HG03457 (cell line): Measurements from ENCODE around the gene ENAH.

Source experiments
- ATAC-seq: cut with Tn5 transposase; IDR thresholded peaks from one replicate; pipeline ENCODE4 v1.9.1; 2021; ENCODE audit warnings: moderate number of reproducible peaks; ENCODE audit not compliant: unreplicated experiment

ENAH gene

DNA sequence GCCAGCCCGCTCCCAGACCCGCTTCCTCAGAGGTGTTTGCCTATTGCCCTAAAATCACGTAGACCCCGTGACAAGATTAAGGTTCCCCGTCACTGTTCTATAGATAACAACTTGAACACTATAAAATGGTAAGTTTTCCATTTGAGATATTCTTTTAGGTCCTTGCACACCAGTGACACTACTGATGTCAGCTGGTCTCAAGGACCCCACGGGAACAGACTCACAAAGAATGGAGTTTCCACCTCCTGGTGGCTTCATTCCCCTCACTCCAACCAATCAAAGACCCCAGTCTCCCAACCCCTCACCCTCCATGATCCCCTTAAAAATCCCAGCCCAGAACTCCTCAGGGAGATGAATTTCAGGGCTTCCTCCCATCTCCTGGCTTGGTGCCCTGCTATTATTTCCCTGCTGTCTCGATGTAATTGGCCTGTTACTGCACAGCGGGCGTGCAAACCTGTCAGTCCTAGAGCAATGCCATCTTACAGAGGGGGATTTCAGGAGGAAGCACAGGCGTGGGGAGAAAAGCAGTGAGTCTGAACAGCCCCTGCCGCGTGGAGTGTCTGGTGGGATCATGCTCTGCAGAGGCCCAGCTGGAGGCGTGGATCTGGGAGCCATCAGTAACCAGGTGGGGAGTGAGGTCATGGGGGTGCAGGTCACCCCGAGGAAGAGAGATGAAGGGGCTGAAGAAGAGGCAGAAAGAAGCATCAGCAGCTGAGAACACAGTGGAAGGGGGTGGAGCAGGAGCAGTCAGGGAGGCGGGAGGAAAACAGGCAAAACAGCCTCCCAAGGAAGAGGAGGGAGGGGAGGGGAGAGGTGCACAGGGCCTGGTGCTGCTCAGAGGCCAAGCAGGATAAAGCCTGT, 190.0 kb downstream of the ENAH start:
- no peak for ATAC-seq

DNA sequence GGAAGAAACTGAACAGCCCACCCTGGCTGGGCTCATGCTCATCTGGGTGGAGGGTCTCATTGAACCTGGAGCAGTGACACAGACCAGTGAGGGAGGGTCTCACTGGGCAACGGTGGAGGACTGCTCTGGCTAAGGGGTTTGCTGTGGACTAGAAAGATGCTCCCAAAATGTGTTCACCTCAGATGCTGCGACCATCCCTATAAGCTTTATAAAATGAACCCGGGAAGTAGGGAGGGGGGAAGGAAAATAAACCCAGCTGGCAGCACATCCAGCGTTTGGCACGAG, 190.6 kb downstream of the ENAH start:
- no peak for ATAC-seq

GRCh38 chr1:225461533-225462428, 191.1 kb downstream of the ENAH start:
- no peak for ATAC-seq

- no peak for ATAC-seq
These were observed 192.0 kb downstream of the ENAH start for GRCh38 chr1:225460737-225461532.

GRCh38 chr1:225460021-225460736, 192.7 kb downstream of the ENAH start:
- ATAC-seq = no peak

GRCh38 chr1:225458222-225458631, 194.7 kb downstream of the ENAH start:
- ATAC-seq = no peak

- no peak for ATAC-seq
These were observed 198.2 kb downstream of the ENAH start for GRCh38 chr1:225454733-225455132.

DNA sequence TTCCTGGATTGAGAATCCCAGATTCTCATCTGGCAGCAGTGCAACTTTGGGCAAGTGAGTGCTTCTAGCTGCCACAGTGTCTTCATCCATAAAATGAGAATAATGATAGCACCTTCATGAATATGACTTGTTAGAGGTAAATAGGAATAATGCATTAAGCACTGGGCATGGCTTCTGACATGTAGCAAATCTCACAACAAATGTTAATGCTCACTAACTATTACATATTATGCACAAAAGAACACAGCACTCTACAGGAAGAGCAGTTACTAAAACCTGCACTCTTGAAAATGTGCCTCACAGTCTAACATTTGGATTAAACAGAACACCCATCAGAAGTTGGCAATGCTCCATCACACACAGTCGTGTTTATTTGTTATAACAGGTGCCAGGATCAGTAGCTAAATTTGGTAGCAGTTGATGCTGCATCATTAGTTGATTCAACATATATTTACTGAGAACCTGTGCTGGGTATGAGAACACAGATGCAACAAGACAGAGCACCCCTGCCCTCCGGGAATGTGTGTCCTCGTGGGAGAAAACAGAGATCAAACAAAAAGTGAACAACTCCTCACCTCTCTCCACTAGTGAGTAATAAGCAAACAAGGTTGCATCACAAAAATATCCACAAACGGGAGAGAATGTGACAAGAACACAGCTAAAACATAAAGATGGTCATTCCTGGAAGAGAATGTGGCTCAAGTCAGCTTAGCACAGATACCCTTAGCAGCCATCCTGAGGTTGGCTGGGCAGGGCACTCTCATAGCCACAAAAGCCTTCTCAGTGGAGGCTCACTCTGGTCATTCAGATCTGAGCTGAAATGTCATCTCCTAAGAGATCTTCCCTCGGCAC, 198.9 kb downstream of the ENAH start:
- no peak for ATAC-seq

DNA sequence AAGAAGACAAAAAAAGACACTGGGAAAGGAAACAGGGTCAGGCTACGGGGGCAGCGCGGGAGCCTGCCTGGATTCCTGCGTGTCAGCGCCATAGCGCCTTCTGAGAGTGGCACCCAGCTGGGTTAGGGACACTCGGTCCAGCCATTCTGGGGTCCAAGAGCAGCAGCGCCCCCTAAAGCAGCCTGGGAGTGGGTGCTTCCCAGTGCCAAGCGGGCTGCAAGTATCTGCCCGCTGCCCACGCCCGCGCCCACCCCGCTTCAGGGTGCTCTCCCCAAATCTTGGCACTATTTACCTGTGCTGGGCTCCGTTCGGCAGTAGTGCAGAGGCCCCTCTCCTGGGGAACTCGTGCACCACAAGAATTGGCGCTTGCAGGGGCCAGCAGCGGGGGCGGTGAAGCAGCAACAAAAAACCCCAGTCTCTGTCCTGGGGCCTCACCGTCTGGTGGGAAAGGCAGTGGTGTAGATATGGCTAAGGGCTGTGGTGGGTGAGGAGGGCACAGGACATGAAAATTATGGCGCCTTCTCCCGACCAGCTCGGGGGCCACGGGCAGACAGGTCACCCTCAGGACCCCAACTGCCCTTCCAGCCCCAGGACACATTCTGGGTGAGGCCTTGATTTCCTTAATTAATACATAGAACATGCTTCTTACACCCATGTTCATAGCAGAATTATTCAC, 200.9 kb downstream of the ENAH start:
- ATAC-seq = no peak

DNA sequence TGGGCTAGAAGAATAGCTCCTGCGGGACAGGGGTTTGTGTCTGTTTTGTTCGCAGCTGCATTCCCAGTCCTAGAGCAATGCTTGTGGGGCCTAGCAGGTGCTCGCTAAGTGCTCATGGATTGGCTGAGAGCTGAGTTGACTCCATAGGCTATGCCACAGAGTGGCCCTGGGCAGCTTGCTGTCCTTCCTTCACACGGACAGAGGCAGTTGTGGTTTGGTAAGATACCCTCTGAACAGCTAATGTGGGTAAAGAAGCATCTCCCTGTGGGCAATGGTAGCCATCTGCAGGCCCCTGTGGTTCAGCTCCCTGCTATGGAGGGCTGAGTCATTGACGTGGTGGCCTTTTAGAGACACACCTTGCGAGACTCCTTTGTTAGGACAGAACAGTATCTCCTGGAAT, 201.6 kb downstream of the ENAH start:
- ATAC-seq = no peak

DNA sequence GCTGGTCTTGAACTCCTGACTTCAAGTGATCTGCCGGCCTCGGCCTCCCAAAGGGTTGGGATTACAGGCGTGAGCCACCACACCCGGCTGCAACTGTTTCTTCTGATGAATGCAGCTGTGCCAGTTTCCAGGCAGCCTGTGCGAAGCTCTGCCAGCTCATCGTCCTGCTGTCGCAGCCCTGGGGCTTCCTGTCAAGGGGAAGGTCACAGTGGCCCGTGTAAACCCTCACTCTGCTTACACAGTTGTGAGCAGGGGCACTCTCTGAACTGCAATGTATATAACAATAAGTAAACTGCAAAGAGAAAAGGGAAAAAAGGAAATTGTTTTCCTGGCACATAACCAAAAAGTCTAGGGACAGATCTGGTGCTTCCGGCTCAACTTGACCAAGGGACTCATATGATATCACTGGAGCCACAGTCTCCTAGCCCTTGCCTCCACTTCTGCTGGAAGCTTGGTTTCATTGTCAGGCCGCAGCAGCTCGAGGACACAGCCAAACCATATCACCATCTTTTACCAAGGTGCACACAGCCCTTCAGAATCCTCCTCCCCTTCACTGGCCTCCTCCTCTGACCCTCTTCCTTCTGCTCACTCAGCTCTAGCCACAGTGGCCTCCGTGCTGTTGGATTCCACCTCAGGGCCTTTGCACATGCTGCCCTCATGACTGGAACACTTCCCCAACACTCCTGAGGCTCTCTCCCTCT, 202.3 kb downstream of the ENAH start:
- ATAC-seq = no peak

DNA sequence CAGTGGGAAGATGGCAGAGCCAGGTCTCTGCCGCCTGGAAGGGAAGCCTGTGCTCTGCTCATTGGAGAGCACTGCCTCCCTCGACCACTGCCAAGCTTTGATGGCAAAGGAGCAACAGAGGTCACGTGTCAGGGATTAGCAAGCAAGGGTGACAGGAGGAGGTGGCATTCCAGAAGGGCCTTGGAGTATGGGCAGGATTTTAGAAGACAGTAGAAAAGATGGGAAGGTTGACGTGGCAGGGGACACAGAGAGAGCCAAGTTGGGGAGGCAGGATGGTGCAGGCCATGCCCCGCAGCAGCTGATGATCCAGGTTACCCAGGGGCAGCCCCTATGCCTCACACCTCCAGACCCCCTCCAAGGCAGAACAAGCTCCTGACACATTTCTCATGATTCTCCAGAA, 203.1 kb downstream of the ENAH start:
- ATAC-seq = no peak

GRCh38 chr1:225449261-225449660, 203.7 kb downstream of the ENAH start:
- no peak for ATAC-seq

DNA sequence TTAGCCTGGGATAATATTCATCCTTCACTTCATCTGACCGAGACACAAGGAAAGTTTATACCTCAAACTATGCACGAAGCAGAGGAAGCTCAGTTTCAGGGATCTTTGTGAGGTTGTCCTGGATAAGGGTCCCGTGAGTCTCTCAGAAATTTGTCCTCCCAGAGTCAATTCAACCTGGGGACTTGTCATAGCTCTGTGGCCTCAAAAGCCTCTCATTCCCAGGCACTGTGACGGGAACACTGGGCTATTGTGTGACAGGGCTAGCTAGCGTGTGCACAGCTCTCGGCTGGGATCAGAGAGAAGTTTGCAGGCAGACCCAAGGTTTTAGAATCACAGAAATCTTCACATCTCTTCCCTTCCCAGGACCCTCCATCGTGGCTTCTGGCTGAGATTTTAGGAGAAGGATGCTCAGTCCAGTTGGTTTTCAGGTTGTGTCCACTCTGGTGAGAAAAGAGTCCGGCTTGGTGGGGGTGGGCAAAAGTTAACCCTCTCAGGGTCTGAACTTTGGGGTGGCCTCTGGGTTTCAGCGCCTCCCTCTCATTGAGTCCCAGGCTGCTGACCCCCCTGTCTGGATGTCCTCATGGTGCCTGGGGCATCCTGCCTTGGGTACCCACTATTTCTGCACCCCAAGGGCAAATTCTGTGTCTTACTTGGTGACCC, 204.6 kb downstream of the ENAH start:
- no peak for ATAC-seq

DNA sequence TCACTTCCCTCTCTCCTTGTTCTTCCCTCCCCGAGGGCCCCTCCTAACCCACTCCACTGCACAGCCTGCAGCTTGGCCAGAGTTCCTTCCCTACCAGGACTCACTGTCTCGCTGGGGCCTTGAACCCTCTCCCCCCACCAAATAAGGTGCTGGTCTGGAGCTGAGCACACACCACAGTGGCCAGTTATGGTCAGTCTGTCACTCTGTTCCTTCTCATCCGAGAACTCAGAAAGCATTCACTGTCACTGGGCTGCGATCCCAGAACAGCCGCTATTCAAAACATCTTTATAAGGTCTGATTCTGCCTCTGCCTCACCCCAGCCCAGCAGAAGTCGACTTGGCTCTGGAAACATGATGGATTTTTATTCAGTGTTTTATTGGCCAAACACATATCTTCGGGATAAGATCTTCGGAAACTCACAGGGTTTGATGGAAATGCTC, 205.3 kb downstream of the ENAH start:
- no peak for ATAC-seq

- no peak for ATAC-seq
These were observed 205.8 kb downstream of the ENAH start for GRCh38 chr1:225446981-225447615.

DNA sequence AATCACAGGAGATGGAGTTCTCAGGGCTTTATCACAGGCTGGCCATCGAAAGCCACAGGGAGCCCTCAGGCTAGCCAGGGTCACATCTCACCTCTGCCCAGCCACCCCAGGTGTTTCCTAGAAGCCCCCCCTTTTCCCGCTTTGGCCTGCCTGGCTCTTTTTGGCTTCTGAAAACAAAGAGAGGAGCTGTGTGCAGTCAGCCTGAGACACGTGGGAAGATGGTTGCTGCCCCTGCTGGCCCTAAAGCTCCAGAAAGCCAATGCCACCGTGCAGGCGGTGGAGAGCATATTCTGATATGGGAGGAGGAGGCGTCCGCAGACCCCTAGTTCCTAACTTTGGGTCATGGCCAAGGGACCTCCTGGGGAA, 206.3 kb downstream of the ENAH start:
- no peak for ATAC-seq
